Nucleus accumbens (tissue), 56 donors: ENCODE measurements around the gene CCSER1.
"Not testable (repeated sequence)": the region's sequence is repeated elsewhere in the genome, so short reads cannot be mapped to it uniquely, and the experiment has no call there.

Experiments
- DNase-seq, 56 donors: peaks; one replicate each; lab custom pipeline; 2025; lab: John Stamatoyannopoulos, UW

CCSER1 gene

GRCh38 chr4:91601401-91601800 lies 1474.2 kb downstream of the CCSER1 start:
- no peak for DNase-seq

DNA sequence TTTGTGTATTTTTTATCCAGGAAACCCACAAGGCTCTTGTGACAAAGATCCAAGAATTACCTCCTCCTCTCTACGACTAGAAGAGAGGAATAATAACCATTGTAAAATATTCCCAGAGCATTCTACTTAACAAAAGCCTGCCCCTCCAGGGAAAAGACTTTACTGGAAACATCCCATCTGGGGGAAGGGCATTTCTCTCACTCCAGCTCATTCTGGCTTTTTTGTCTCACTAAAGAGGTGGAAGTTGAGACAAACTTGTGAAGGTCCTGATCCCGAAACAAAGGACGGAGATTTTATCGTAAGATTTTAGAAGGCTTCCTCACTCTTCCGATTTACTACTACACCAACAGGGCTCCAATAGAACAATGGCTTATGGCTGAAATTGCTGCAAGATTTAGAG lies 1484.6 kb downstream of the CCSER1 start:
- DNase-seq = no peak

GRCh38 chr4:91620952-91621351 lies 1493.8 kb downstream of the CCSER1 start:
- no peak for DNase-seq

DNA sequence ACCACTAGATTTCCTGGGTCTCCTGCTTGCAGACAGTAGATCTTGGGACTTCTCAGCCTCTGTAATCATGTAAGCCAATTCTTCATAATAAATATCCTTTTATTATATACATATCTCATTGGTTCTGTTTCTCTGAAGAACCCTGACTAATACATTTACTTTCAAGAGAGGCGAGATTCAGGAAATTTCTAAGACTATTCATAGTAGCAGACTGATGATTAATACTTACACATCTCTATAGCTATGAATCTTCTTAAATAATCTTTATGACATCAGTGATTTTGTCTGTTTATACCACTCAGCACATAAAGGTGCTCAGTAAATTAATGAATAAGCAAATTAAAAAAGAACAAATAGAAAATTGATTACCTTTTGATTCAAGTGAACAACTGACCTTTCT lies 1494.3 kb downstream of the CCSER1 start:
- no peak for DNase-seq

- no peak for DNase-seq
Measured at GRCh38 chr4:91622925-91623602, 1495.9 kb downstream of the CCSER1 start.

DNA sequence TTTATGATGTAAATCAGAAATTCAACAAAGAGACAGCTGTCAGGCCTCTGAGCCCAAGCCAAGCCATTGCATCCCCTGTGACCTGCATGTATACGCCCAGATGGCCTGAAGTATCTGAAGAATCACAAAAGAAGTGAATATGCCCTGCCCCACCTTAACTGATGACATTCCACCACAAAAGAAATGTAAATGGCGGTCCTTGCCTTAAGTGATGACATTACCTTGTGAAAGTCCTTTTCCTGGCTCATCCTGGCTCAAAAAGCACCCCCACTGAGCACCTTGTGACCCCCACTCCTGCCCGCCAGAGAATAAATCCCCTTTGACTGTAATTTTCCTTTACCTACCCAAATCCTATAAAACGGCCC lies 1496.4 kb downstream of the CCSER1 start:
- DNase-seq = not testable (repeated sequence)

- DNase-seq = no peak
Measured at GRCh38 chr4:91630054-91630453, 1502.9 kb downstream of the CCSER1 start.

GRCh38 chr4:91630764-91631163 lies 1503.6 kb downstream of the CCSER1 start:
- no peak for DNase-seq

- no peak for DNase-seq
Measured at GRCh38 chr4:91631335-91631734, 1504.1 kb downstream of the CCSER1 start.

- DNase-seq = no peak
Measured at GRCh38 chr4:91636083-91636482, 1508.9 kb downstream of the CCSER1 start.
